ENCODE results near the gene SCN1A.

DNA sequence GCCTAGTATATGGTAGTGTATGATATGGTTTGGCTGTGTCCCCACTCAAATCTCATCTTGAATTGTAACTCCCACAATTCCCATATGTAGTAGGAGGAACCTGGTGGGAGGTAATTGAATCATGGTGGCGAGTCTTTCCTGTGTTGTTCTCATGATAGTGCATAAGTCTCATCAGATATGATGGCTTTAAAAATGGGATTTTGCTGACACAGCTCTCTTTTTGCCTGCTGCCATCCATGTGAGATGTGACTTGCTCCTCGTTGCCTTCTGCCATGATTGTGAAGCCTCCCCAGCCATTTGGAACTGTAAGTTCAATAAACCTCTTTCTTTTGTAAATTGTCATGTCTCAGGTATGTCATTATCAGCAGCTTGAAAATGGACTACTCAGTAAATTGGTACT lies 9.5 kb upstream of the SCN1A start:
- TF ChIP-seq, protein P1, sequence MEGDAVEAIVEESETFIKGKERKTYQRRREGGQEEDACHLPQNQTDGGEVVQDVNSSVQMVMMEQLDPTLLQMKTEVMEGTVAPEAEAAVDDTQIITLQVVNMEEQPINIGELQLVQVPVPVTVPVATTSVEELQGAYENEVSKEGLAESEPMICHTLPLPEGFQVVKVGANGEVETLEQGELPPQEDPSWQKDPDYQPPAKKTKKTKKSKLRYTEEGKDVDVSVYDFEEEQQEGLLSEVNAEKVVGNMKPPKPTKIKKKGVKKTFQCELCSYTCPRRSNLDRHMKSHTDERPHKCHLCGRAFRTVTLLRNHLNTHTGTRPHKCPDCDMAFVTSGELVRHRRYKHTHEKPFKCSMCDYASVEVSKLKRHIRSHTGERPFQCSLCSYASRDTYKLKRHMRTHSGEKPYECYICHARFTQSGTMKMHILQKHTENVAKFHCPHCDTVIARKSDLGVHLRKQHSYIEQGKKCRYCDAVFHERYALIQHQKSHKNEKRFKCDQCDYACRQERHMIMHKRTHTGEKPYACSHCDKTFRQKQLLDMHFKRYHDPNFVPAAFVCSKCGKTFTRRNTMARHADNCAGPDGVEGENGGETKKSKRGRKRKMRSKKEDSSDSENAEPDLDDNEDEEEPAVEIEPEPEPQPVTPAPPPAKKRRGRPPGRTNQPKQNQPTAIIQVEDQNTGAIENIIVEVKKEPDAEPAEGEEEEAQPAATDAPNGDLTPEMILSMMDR (IDR thresholded peaks at IDR 0.05), result no peak
- TF ChIP-seq POLR2A (IDR thresholded peaks at IDR 0.05), result no peak
- TF ChIP-seq EP300 (IDR thresholded peaks at IDR 0.05), result no peak

Data from tibial nerve (tissue), 4 donors.